Neural cell (in vitro differentiated cells): ENCODE results near the gene RBM38. TPM values are rescaled to one million over a fixed set of nuclear protein-coding genes. Genes with fewer than 3 reads are reported as not detected.

Experiments
- H2AFZ ChIP-seq: fragments of 200-600, 300-800 bp; sonication (generic), shearing (Covaris generic); 2 replicates; pipeline ENCODE4 v1.6.0; 2014; ENCODE audit warnings: low read depth, mild to moderate bottlenecking, antibody characterized with exemption, low read length, moderate library complexity
- H3F3A ChIP-seq: fragments of 200-600 bp; shearing (Covaris generic); 2 replicates; pipeline ENCODE4 v1.6.1; 2016; ENCODE audit warnings: mild to moderate bottlenecking, moderate library complexity, mixed read lengths, antibody characterized with exemption, low read length; ENCODE audit not compliant: insufficient read depth, poor library complexity, severe bottlenecking
- H3K27ac ChIP-seq: fragments of 200-600, 300-800 bp; sonication (generic), shearing (Covaris generic); 2 replicates; pipeline ENCODE4 v1.5.1; 2014; ENCODE audit warnings: mild to moderate bottlenecking, low read length, moderate library complexity
- H3K27me3 ChIP-seq: fragments of 300-800, 200-600 bp; sonication (generic), shearing (Covaris generic); 2 replicates; pipeline ENCODE4 v1.6.0; 2014; ENCODE audit warnings: mild to moderate bottlenecking, low read depth, low read length, moderate library complexity; ENCODE audit not compliant: insufficient read depth
- H3K36me3 ChIP-seq: fragments of 300-800, 200-600 bp; sonication (generic), shearing (Covaris generic); 2 replicates; pipeline ENCODE4 v1.5.1; 2014; ENCODE audit warnings: mild to moderate bottlenecking, antibody characterized with exemption, low read length, moderate library complexity; ENCODE audit not compliant: insufficient read depth
- H3K4me2 ChIP-seq: fragments of 300-800, 200-600 bp; sonication (generic), shearing (Covaris generic); 2 replicates; pipeline ENCODE4 v1.6.0; 2014; ENCODE audit warnings: mild to moderate bottlenecking, low read length
- H3K4me3 ChIP-seq: fragments of 300-800, 200-600 bp; sonication (generic), shearing (Covaris generic); 2 replicates; pipeline ENCODE4 v1.5.1; 2014; ENCODE audit warnings: mild to moderate bottlenecking, low read length, moderate library complexity
- H3K79me2 ChIP-seq: fragments of 200-600 bp; shearing (Covaris generic); replicated peaks from 2 replicates; pipeline ENCODE4 v1.6.0; 2014; ENCODE audit warnings: mild to moderate bottlenecking, low read length, moderate library complexity; ENCODE audit not compliant: insufficient read depth
- H3K9ac ChIP-seq: fragments of 300-800, 200-600 bp; sonication (generic), shearing (Covaris generic); 2 replicates; pipeline ENCODE4 v1.6.1; 2016; ENCODE audit warnings: mild to moderate bottlenecking, low read length, mixed read lengths
- H3K9me2 ChIP-seq: fragments of 200-600 bp; shearing (Covaris generic); 2 replicates; pipeline ENCODE4 v1.6.1; 2016; ENCODE audit warnings: mild to moderate bottlenecking, low read length, mixed read lengths; ENCODE audit not compliant: insufficient read depth
- H3K9me3 ChIP-seq: fragments of 200-600, 300-800 bp; sonication (generic), shearing (Covaris generic); 2 replicates; pipeline ENCODE4 v1.6.1; 2016; ENCODE audit warnings: mild to moderate bottlenecking, mixed run types, low read length, moderate library complexity, mixed read lengths
- H4K20me1 ChIP-seq: fragments of 200-600 bp; shearing (Covaris generic); 2 replicates; pipeline ENCODE4 v1.6.1; 2016; ENCODE audit warnings: mild to moderate bottlenecking, mixed run types; ENCODE audit not compliant: insufficient read depth
- CTCF ChIP-seq: fragments of 450-650 bp; IDR thresholded peaks from 2 replicates; pipeline ENCODE4 v1.5.1; 2014; ENCODE audit warnings: antibody characterized with exemption, mild to moderate bottlenecking, moderate library complexity; ENCODE audit not compliant: poor library complexity, severe bottlenecking
- EP300 ChIP-seq: fragments of 450-650 bp; conservative IDR thresholded peaks from 2 replicates; pipeline ENCODE4 v1.6.1; 2014; ENCODE audit warnings: antibody characterized with exemption, mild to moderate bottlenecking, moderate library complexity; ENCODE audit not compliant: poor library complexity, severe bottlenecking
- EZH2 ChIP-seq: fragments of 200-600, 300-800 bp; shearing (Covaris generic), sonication (generic); IDR thresholded peaks from 2 replicates; pipeline ENCODE4 v1.6.1; 2014; ENCODE audit warnings: antibody characterized with exemption, low read length, borderline replicate concordance, mild to moderate bottlenecking; ENCODE audit not compliant: insufficient read depth, poor library complexity, severe bottlenecking
- MXI1 ChIP-seq: fragments of 450-650 bp; conservative IDR thresholded peaks from 2 replicates; pipeline ENCODE4 v1.6.1; 2014; ENCODE audit warnings: antibody characterized with exemption, mild to moderate bottlenecking; ENCODE audit not compliant: poor library complexity, severe bottlenecking
- POLR2AphosphoS5 ChIP-seq: IDR thresholded peaks from 2 replicates; pipeline ENCODE4 v1.6.1; 2012
- RAD21 ChIP-seq: fragments of 450-650 bp; conservative IDR thresholded peaks from 2 replicates; pipeline ENCODE4 v1.6.1; 2014; ENCODE audit warnings: antibody characterized with exemption, mild to moderate bottlenecking, moderate library complexity
- SMC3 ChIP-seq: fragments of 450-650 bp; conservative IDR thresholded peaks from 2 replicates; pipeline ENCODE4 v1.6.1; 2014; ENCODE audit warnings: antibody characterized with exemption, mild to moderate bottlenecking, moderate library complexity; ENCODE audit not compliant: poor library complexity
- TAF1 ChIP-seq: IDR thresholded peaks from 2 replicates; pipeline ENCODE4 v1.6.1; 2012; ENCODE audit warnings: low read depth
- polyA plus RNA-seq: library from polyadenylated mRNA; depleted of rRNA; stranded (reverse); fragments of >200 nt; gene quantifications from 2 replicates; pipeline ENCODE4 v1.2.3, GENCODE V29; 2014

RBM38 gene
- polyA plus RNA-seq, 1 donor from 2014 or later = 19.0 TPM

GRCh38 chr20:57457243-57458095 is 66.3 kb downstream of the RBM38 start:
- Histone ChIP-seq H3K36me3 (no peaks in the 10 kb centered on the region), H3K27me3 (no peaks in the 10 kb centered on the region), H3K4me3 (no peak overlapping the region), H3K4me2 (no peak overlapping the region), H3K9ac (no peak overlapping the region), H2AFZ (no peak overlapping the region), H3K79me2 (no peaks in the 10 kb centered on the region), H3K27ac (no peak overlapping the region), H3K9me2 (no peaks in the 10 kb centered on the region), H3K9me3 (no peaks in the 10 kb centered on the region), H4K20me1 (no peaks in the 10 kb centered on the region), H3F3A (no peaks in the 10 kb centered on the region)
- TF ChIP-seq POLR2AphosphoS5 = no peak
- no peak for TF ChIP-seq SMC3

GRCh38 chr20:57458400-57459160 is 67.4 kb downstream of the RBM38 start:
- Histone ChIP-seq H3K9ac (no peak overlapping the region), H3F3A (no peaks in the 10 kb centered on the region), H3K9me3 (no peaks in the 10 kb centered on the region), H2AFZ (no peak overlapping the region), H3K4me2 (no peak overlapping the region), H3K27ac (no peak overlapping the region), H3K4me3 (no peak overlapping the region), H3K36me3 (no peaks in the 10 kb centered on the region), H4K20me1 (no peaks in the 10 kb centered on the region), H3K27me3 (no peaks in the 10 kb centered on the region), H3K9me2 (no peaks in the 10 kb centered on the region), H3K79me2 (no peaks in the 10 kb centered on the region)
- TF ChIP-seq POLR2AphosphoS5 (no peak), SMC3 (no peak), EZH2 (no peak), MXI1 (no peak), CTCF (no peak), EP300 (no peak), TAF1 (no peak), RAD21 (no peak)

Other genes starting within 250 kb of the RBM38 start
- 3.2 and 3.6 TPM in 2 replicates for gene BMP7, start 124.8 kb upstream of the RBM38 start, polyA plus RNA-seq
- gene SPO11, start 61.6 kb upstream of the RBM38 start, polyA plus RNA-seq = not detected in 2 replicates
- gene RAE1, start 40.1 kb upstream of the RBM38 start, polyA plus RNA-seq = 134 and 136 TPM in 2 replicates
- gene CTCFL, start 133.7 kb downstream of the RBM38 start, polyA plus RNA-seq = not detected in 2 replicates
- gene PCK1, start 169.7 kb downstream of the RBM38 start, polyA plus RNA-seq = 0.24 TPM in 1 of 2 replicates, not detected in the other
- gene ZBP1, start 229.0 kb downstream of the RBM38 start, polyA plus RNA-seq = not detected in 2 replicates